Vagina (tissue), 2 donors: ENCODE data around the gene NTM. TPM values are rescaled to one million over a fixed set of nuclear protein-coding genes. Genes with fewer than 3 reads are reported as not detected.

ENCODE experiments used
- DNase-seq, 2 donors: peaks; one replicate each; pipeline ENCODE4 v3.0.0-alpha.2; 2017; ENCODE audit errors: extremely low spot score in 2 of 2
- H3K27ac ChIP-seq: fragments of 200-600 bp; sonication (generic); one replicate; pipeline ENCODE4 v1.5.1; 2019
- H3K27me3 ChIP-seq: fragments of 200-600 bp; sonication (generic); one replicate; pipeline ENCODE4 v1.5.1; 2019
- H3K36me3 ChIP-seq, 2 donors: fragments of 200-600 bp; sonication (generic); one replicate each; pipeline ENCODE4 v1.5.1; 2017 to 2019
- H3K4me1 ChIP-seq: fragments of 200-600 bp; sonication (generic); one replicate; pipeline ENCODE4 v1.5.1; 2019
- H3K4me3 ChIP-seq, 2 donors: fragments of 200-600 bp; sonication (generic); 1 replicate in 1 of 2; 2 replicates in 1 of 2; pipeline ENCODE4 v1.5.1; 2016 to 2019
- H3K9me3 ChIP-seq: fragments of 200-600 bp; sonication (generic); one replicate; pipeline ENCODE4 v1.5.1; 2019
- CTCF ChIP-seq, 3 experiments: fragments of 450-650 bp in 2 of 3; fragments of 200-600 bp in 1 of 3; sonication (generic) in 1 of 3; IDR thresholded peaks; one replicate each; pipeline ENCODE4 v1.5.1; 2017 to 2019; ENCODE audit warnings: antibody characterized with exemption in 3 of 3, mild to moderate bottlenecking in 2 of 3, moderate library complexity in 2 of 3
- POLR2A ChIP-seq, 2 donors: fragments of 450-650 bp; IDR thresholded peaks; one replicate each; pipeline ENCODE4 v1.6.1; 2017; ENCODE audit warnings: antibody characterized with exemption in 2 of 2, mild to moderate bottlenecking in 2 of 2, moderate library complexity in 2 of 2
- POLR2AphosphoS5 ChIP-seq, 2 donors: sonication (generic); formaldehyde crosslinking; IDR thresholded peaks; one replicate each; pipeline ENCODE4 v1.9.0; 2017; ENCODE audit warnings: antibody characterized with exemption in 2 of 2, mild to moderate bottlenecking in 2 of 2, low read depth in 1 of 2; ENCODE audit not compliant: insufficient read depth in 1 of 2
- intact Hi-C: fragments of 100-400 bp; cut with DNase I; formaldehyde crosslinking; loops from one replicate; pipeline ENCODE4 v1.15.1; 2023
- small RNA-seq: library from RNA; depleted of rRNA; stranded (forward); fragments of <200 nt; gene quantifications from one replicate; pipeline ENCODE3, GENCODE V24; 2016
- total RNA-seq: library from RNA; depleted of rRNA; stranded (reverse); fragments of >200 nt; gene quantifications from one replicate; pipeline ENCODE4 v1.2.3, GENCODE V29; 2016

The NTM gene
- total RNA-seq, 1 donor from 2014 or later, result 4.2 TPM

GRCh38 chr11:132373405-132374143, 1003.2 kb downstream of the NTM start:
- TF ChIP-seq POLR2A (IDR thresholded peaks at IDR 0.05) (no peak), POLR2AphosphoS5 (IDR thresholded peaks at IDR 0.05; ENCODE audit: insufficient read depth in 1 of 2, low read depth in 1 of 2) (no peak), CTCF (IDR thresholded peaks at IDR 0.05) (no peak)
- Histone ChIP-seq H3K36me3 (no peaks in the 10 kb centered on the region), H3K4me1 (no peaks in the 10 kb centered on the region), H3K4me3 (no peak overlapping the region), H3K27ac (no peak overlapping the region), H3K27me3 (no peaks in the 10 kb centered on the region), H3K9me3 (no peaks in the 10 kb centered on the region)
- intact Hi-C loops, result no loop called here
- DNase-seq, result no peak

GRCh38 chr11:132379540-132379939, 1009.1 kb downstream of the NTM start:
- no peak for TF ChIP-seq CTCF (IDR thresholded peaks at IDR 0.05)
- no peak for TF ChIP-seq POLR2AphosphoS5 (IDR thresholded peaks at IDR 0.05; ENCODE audit: insufficient read depth in 1 of 2, low read depth in 1 of 2)
- no peak for TF ChIP-seq POLR2A (IDR thresholded peaks at IDR 0.05)
- no peak overlapping the region for H3K4me3 ChIP-seq
- no peaks in the 10 kb centered on the region for H3K27me3 ChIP-seq
- H3K4me1 ChIP-seq, result no peaks in the 10 kb centered on the region
- H3K36me3 ChIP-seq, result no peaks in the 10 kb centered on the region
- no peaks in the 10 kb centered on the region for H3K9me3 ChIP-seq
- no peak for DNase-seq
- no peak overlapping the region for H3K27ac ChIP-seq
- intact Hi-C loops, result no loop called here

Small RNA genes lying within 50 kb of the gene (small RNA-seq; reads per million reads assigned to genes)
- gene RNU6ATAC12P, result not detected
